PFSK-1 (cell line): ENCODE results near the gene CDK5R1.

Experiments used
- POLR2AphosphoS5 ChIP-seq: IDR thresholded peaks from 2 replicates; pipeline ENCODE4 v1.6.1; 2012; ENCODE audit warnings: low read depth, mild to moderate bottlenecking, control low read depth, low read length, moderate library complexity
- SIN3A ChIP-seq: IDR thresholded peaks from 2 replicates; pipeline ENCODE4 v1.6.1; 2012; ENCODE audit warnings: mild to moderate bottlenecking, low read length, moderate library complexity, borderline replicate concordance; ENCODE audit not compliant: insufficient read depth
- TAF1 ChIP-seq: IDR thresholded peaks from 2 replicates; pipeline ENCODE4 v1.6.1; 2012; ENCODE audit warnings: low read length, control low read depth, borderline replicate concordance; ENCODE audit not compliant: insufficient read depth

- TF ChIP-seq SIN3A (no peak), POLR2AphosphoS5 (no peak), TAF1 (no peak)
These were observed 42.9 kb upstream of the CDK5R1 start for GRCh38 chr17:32443827-32444300.
